ENCODE results near the gene CYP27B1.
A peak's percentile ranks its signal among the peaks of the same experiment; 100 is the strongest.

Gene CYP27B1

GRCh38 chr12:57802607-57803006, 35.7 kb upstream of the CYP27B1 start:
- H3K4me3 ChIP-seq (ENCODE audit: low read depth, low read length): no peak overlapping the region
- no peak for DNase-seq (ENCODE audit: low read depth)
- TF ChIP-seq CTCF (conservative IDR thresholded peaks at IDR 0.05; ENCODE audit: low read depth, low read length): no peak

DNA sequence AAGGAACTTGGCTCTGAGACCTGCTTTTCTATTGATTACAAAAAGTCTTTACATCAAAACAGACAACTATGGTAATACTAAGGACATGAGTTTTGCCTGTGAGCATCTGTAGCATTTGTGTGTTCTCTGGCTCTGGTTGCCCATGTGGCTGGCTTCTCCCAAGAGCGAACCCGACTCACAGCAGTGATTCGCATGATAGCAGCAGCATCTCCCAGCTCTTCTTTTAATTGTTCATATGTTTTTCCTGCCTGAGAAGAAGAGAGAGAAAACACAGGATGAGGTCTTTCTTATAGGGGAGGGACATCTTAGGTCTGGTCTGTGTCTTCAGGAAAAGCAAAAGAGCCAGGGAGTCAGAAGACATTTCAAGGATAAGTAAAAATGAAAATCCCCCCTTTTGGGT, 34.1 kb upstream of the CYP27B1 start:
- H3K4me3 ChIP-seq (ENCODE audit: low read depth, low read length): no peak overlapping the region
- no peak for DNase-seq (ENCODE audit: low read depth)
- no peak for TF ChIP-seq CTCF (conservative IDR thresholded peaks at IDR 0.05; ENCODE audit: low read depth, low read length)

GRCh38 chr12:57797933-57798332, 31.1 kb upstream of the CYP27B1 start:
- TF ChIP-seq CTCF (conservative IDR thresholded peaks at IDR 0.05; ENCODE audit: low read depth, low read length): no peak
- no peak for DNase-seq (ENCODE audit: low read depth)
- no peak overlapping the region for H3K4me3 ChIP-seq (ENCODE audit: low read depth, low read length)

DNA sequence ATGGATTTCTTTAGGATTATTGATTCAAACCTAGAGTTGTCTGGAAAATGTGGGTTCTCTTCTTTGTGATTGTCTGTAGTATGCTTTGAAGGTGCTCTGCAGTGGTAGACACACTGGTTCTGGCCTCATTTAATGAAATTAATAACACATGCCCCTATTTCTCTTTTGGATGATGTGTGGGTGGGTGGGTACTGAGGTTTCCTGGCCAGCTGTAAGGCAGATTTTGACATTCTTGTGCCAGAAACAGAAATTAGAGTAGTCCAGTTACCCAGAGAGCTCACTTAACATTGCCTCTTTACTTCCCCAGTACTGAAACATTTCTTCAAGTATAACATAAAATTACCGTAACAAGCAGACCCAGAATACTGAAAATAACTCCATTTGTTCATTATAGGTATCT, 30.1 kb upstream of the CYP27B1 start:
- no peak for DNase-seq (ENCODE audit: low read depth)
- no peak for TF ChIP-seq CTCF (conservative IDR thresholded peaks at IDR 0.05; ENCODE audit: low read depth, low read length)

DNA sequence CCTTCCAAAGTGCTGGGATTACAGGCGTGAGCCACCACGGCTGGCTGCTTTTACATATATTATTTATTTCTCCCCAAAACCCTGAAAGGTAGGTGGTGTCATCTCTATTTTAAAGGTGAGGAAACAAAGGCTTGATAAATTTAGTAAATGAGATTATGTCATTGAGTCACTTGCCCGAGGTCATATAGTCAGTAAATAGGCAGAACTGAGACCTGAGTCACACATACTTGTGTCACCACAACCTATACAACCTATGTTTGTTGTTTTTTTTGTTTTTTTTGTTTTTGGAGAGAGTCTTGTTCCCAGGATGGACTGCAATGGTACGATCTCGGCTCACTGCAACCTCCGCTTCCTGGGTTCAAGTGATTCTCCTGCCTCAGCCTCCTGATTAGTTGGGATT, 28.5 kb upstream of the CYP27B1 start:
- no peak overlapping the region for H3K4me3 ChIP-seq (ENCODE audit: low read depth, low read length)
- TF ChIP-seq CTCF (conservative IDR thresholded peaks at IDR 0.05; ENCODE audit: low read depth, low read length): no peak
- DNase-seq (ENCODE audit: low read depth): no peak

More for the DNA sequence above, 30.1 kb upstream of the CYP27B1 start:
- H3K4me3 ChIP-seq (ENCODE audit: low read depth, low read length): no peak overlapping the region

DNA sequence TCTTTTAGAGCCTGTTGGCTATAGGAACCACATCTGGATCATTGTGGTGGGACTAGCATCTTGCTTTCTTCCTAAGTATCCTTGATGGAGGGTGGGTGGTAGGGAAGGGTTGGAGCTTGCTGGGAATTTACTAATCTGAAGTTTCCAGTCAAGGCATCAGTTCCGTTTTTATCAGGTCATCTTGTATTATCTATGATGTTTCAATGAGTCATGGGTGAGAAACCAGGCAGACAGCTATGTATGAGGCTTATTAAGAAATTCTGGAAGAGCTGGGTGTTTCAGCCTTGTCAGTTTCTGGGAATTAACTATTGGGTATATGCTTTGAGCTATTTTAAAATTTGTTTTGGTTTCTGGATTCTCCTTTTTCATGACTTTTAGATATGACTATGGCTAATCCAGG, 27.0 kb upstream of the CYP27B1 start:
- no peak overlapping the region for H3K4me3 ChIP-seq (ENCODE audit: low read depth, low read length)

More for the DNA sequence above, 27.0 kb upstream of the CYP27B1 start:
- DNase-seq (ENCODE audit: low read depth): peak; percentile 83
- no peak for TF ChIP-seq CTCF (conservative IDR thresholded peaks at IDR 0.05; ENCODE audit: low read depth, low read length)

Data from choroid plexus epithelial cell (primary cell).